Activated naive CD4-positive, alpha-beta T cell treated with anti-CD3 and anti-CD28 coated beads, Interleukin-2, amount 50 U/mL, for 72 hours (primary cell): ENCODE measurements around the gene EVPLL. TPM values are rescaled to one million over a fixed set of nuclear protein-coding genes. Genes with fewer than 3 reads are reported as not detected.
A peak's percentile ranks its signal among the peaks of the same experiment; 100 is the strongest.
"Not testable (repeated sequence)": the region's sequence is repeated elsewhere in the genome, so short reads cannot be mapped to it uniquely, and the experiment has no call there.

Experiments
- ATAC-seq, 2 donors: fragments of 150-1000 bp; cut with Tn5 transposase; 2 replicates each; pipeline ENCODE4 v1.10.0; 2021; ENCODE audit warnings: mild to moderate bottlenecking in 2 of 2, moderate library complexity in 2 of 2
- DNase-seq, 2 donors: peaks; one replicate each; pipeline ENCODE4 v3.0.0; 2021 to 2022; ENCODE audit warnings: low spot score in 2 of 2
- H3K27ac Mint-ChIP-seq, 2 donors: one replicate each; pipeline ENCODE4 v1.8.0; 2022; ENCODE audit warnings: mild to moderate bottlenecking in 2 of 2, mixed read lengths in 2 of 2
- H3K36me3 Mint-ChIP-seq, 2 donors: one replicate each; pipeline ENCODE4 v1.8.0; 2022; ENCODE audit warnings: mixed read lengths in 2 of 2
- H3K9me3 Mint-ChIP-seq, 2 donors: one replicate each; pipeline ENCODE4 v1.8.0; 2022; ENCODE audit warnings: mixed read lengths in 2 of 2
- total RNA-seq, 2 donors: library from RNA; stranded (reverse); gene quantifications; one replicate each; pipeline ENCODE4 v1.2.3, GENCODE V29; 2022

The EVPLL gene
- total RNA-seq, 2 donors from 2014 or later = 0.54 TPM; not detected in 1

- DNase-seq, H3K9me3 Mint-ChIP-seq, H3K27ac Mint-ChIP-seq, ATAC-seq, H3K36me3 Mint-ChIP-seq: not testable (repeated sequence)
Observed at GRCh38 chr17:18401872-18402590, 24.5 kb downstream of the EVPLL start.

GRCh38 chr17:18403166-18403565, 25.6 kb downstream of the EVPLL start:
- not testable (repeated sequence) for H3K27ac Mint-ChIP-seq, H3K36me3 Mint-ChIP-seq, H3K9me3 Mint-ChIP-seq

GRCh38 chr17:18403604-18404003, 26.0 kb downstream of the EVPLL start:
- ATAC-seq, H3K27ac Mint-ChIP-seq, H3K9me3 Mint-ChIP-seq, DNase-seq, H3K36me3 Mint-ChIP-seq: not testable (repeated sequence)

More at GRCh38 chr17:18403166-18403565, 25.6 kb downstream of the EVPLL start:
- not testable (repeated sequence) for DNase-seq, ATAC-seq

- not testable (repeated sequence) for ATAC-seq, H3K27ac Mint-ChIP-seq, DNase-seq, H3K36me3 Mint-ChIP-seq, H3K9me3 Mint-ChIP-seq
Observed at GRCh38 chr17:18408906-18409305, 31.3 kb downstream of the EVPLL start.

GRCh38 chr17:18409321-18409720, 31.7 kb downstream of the EVPLL start:
- H3K36me3 Mint-ChIP-seq, H3K9me3 Mint-ChIP-seq, ATAC-seq, DNase-seq, H3K27ac Mint-ChIP-seq: not testable (repeated sequence)

- not testable (repeated sequence) for H3K36me3 Mint-ChIP-seq, ATAC-seq, H3K9me3 Mint-ChIP-seq, DNase-seq
- peak overlapping the region; percentile 39 to 94 for H3K27ac Mint-ChIP-seq
Observed at GRCh38 chr17:18410736-18411135, 33.2 kb downstream of the EVPLL start.

GRCh38 chr17:18411377-18411864, 33.8 kb downstream of the EVPLL start:
- H3K36me3 Mint-ChIP-seq, H3K9me3 Mint-ChIP-seq: not testable (repeated sequence)
- DNase-seq (peak in 1 of 2 donors; percentile 13), ATAC-seq (peak; percentile 51 to 57)
- peak overlapping the region; percentile 94 to 95 for H3K27ac Mint-ChIP-seq

- not testable (repeated sequence) for H3K36me3 Mint-ChIP-seq, DNase-seq, H3K9me3 Mint-ChIP-seq
- peak overlapping the region in 1 of 2 donors; percentile 94 for H3K27ac Mint-ChIP-seq
- peak; percentile 98 to 99 for ATAC-seq
Observed at GRCh38 chr17:18412001-18412538, 34.5 kb downstream of the EVPLL start.

- ATAC-seq, H3K27ac Mint-ChIP-seq, DNase-seq, H3K36me3 Mint-ChIP-seq, H3K9me3 Mint-ChIP-seq: not testable (repeated sequence)
Observed at GRCh38 chr17:18421521-18421920, 43.9 kb downstream of the EVPLL start.

- H3K36me3 Mint-ChIP-seq, DNase-seq, H3K9me3 Mint-ChIP-seq, H3K27ac Mint-ChIP-seq, ATAC-seq: not testable (repeated sequence)
Observed at GRCh38 chr17:18422464-18422863, 44.9 kb downstream of the EVPLL start.

- H3K9me3 Mint-ChIP-seq, H3K27ac Mint-ChIP-seq, DNase-seq, H3K36me3 Mint-ChIP-seq, ATAC-seq: not testable (repeated sequence)
Observed at GRCh38 chr17:18423015-18423414, 45.4 kb downstream of the EVPLL start.

- H3K27ac Mint-ChIP-seq, ATAC-seq, H3K36me3 Mint-ChIP-seq, H3K9me3 Mint-ChIP-seq, DNase-seq: not testable (repeated sequence)
Observed at GRCh38 chr17:18425593-18425992, 48.0 kb downstream of the EVPLL start.

GRCh38 chr17:18426639-18427038, 49.1 kb downstream of the EVPLL start:
- ATAC-seq, H3K36me3 Mint-ChIP-seq, H3K27ac Mint-ChIP-seq, DNase-seq, H3K9me3 Mint-ChIP-seq: not testable (repeated sequence)

- not testable (repeated sequence) for H3K27ac Mint-ChIP-seq, H3K9me3 Mint-ChIP-seq, ATAC-seq, DNase-seq, H3K36me3 Mint-ChIP-seq
Observed at GRCh38 chr17:18432206-18432605, 54.6 kb downstream of the EVPLL start.
